ENCODE results near the gene MYL12B. TPM values are rescaled to one million over a fixed set of nuclear protein-coding genes. Genes with fewer than 3 reads are reported as not detected.
"Not testable (repeated sequence)": the region's sequence is repeated elsewhere in the genome, so short reads cannot be mapped to it uniquely, and the experiment has no call there.

MYL12B gene
- total RNA-seq, 1 experiment from 2014 or later = 830 TPM

GRCh38 chr18:3313685-3314084, 51.8 kb downstream of the MYL12B start:
- H3K9me3 ChIP-seq (replicated peaks) = no peaks in the 10 kb centered on the region
- no peaks in the 10 kb centered on the region for H3K36me3 ChIP-seq
- no peaks in the 10 kb centered on the region for H3K27me3 ChIP-seq (replicated peaks)
- no peak overlapping the region for H3K4me3 ChIP-seq
- H3K4me1 ChIP-seq (replicated peaks) = no peaks in the 10 kb centered on the region
- DNase-seq (ENCODE audit: low read depth in 1 of 2, low spot score in 2 of 2) = no peak
- H3K27ac ChIP-seq = no peak overlapping the region

DNA sequence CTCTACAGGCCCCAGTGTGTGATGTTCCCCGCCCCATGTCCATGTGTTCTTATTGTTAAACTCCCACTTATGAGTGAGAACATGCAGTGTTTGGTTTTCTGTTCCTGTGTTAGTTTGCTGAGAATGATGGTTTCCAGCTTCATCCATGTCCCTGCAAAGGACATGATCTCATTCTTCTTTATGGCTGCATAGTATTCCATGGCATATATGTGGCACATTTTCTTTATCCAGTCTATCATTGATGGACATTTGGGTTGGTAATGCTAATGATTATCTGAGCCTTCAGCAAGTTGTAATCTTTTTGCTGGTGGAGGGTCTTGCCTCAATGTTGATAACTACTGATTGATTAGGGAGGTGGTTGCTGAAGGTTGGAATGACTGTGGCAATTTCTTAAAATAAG, 53.4 kb downstream of the MYL12B start:
- H3K27me3 ChIP-seq (replicated peaks); H3K4me1 ChIP-seq (replicated peaks): not testable (repeated sequence)

GRCh38 chr18:3319399-3319798, 57.5 kb downstream of the MYL12B start:
- no peaks in the 10 kb centered on the region for H3K9me3 ChIP-seq (replicated peaks)
- H3K36me3 ChIP-seq = no peaks in the 10 kb centered on the region
- H3K4me1 ChIP-seq (replicated peaks) = peaks cover 9% of the 10 kb centered on the region
- H3K27ac ChIP-seq = no peak overlapping the region
- no peak for DNase-seq (ENCODE audit: low read depth in 1 of 2, low spot score in 2 of 2)
- H3K4me3 ChIP-seq = no peak overlapping the region
- H3K27me3 ChIP-seq (replicated peaks) = no peaks in the 10 kb centered on the region

More for the DNA sequence above, 53.4 kb downstream of the MYL12B start:
- not testable (repeated sequence) for H3K27ac ChIP-seq; H3K4me3 ChIP-seq; H3K9me3 ChIP-seq (replicated peaks); DNase-seq (ENCODE audit: low read depth in 1 of 2, low spot score in 2 of 2); H3K36me3 ChIP-seq

DNA sequence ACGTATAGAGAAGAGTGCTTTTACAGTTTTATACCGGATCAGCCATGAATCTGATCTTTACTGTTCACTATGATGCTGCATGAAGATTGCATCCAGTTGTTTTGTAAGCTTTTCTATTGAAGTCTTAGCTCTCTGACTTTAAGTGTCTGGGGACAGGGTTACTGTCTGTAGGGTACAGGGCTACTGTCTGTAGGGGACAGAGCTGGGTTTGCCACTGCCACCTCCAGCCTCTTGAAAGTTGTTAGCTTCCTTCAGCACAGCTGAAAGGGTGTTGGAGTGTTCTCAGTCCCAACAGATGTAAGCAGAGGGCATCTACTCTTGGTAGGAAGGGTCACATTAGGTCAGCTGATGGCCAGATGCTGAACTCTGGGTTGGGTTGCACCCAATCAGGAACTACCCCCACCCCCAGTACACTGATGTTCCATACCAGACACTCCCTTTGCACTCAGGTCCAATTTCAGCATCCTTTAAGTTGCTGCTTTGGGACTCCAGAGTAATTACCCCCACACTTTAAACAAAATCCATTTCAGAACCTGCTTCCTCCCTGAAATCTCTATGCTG, 58.0 kb downstream of the MYL12B start:
- Histone ChIP-seq H3K4me1 (replicated peaks) (peaks cover 9% of the 10 kb centered on the region), H3K27me3 (replicated peaks) (no peaks in the 10 kb centered on the region), H3K27ac (no peak overlapping the region), H3K9me3 (replicated peaks) (no peaks in the 10 kb centered on the region), H3K36me3 (no peaks in the 10 kb centered on the region), H3K4me3 (no peak overlapping the region)
- no peak for DNase-seq (ENCODE audit: low read depth in 1 of 2, low spot score in 2 of 2)

DNA sequence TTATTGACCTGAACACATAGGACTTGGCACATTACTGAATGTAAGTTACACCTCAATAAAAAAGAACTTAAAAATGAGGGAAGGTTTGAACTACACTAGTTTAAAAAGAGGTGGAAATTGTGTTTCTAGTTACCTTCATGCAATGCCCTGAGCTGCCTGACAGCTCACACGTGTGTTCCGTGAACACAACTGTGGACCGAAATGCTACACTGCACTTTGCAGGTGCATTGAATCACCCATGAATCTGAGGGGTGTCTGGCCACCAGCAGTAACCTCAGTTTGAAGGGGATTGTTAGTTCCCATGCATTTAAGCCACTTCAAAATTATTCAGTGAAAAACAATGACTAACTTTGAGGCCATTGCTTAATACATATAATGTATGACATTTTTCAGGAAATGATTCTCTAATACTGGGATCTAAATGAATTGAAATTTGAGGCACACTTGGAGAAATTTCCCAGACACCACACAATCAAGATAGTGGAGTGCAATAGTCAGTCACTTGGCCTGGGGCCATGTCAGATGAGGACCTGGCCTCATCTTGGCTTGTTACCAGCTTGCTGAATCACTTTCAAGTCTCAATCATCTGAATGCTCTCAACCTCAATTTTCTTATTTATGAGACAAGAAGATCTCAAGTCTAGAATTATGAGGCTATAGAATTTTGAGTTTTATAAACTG, 59.3 kb downstream of the MYL12B start:
- H3K27ac ChIP-seq = no peak overlapping the region
- no peak overlapping the region for H3K4me3 ChIP-seq
- H3K36me3 ChIP-seq = no peaks in the 10 kb centered on the region
- no peak for DNase-seq (ENCODE audit: low read depth in 1 of 2, low spot score in 2 of 2)
- H3K27me3 ChIP-seq (replicated peaks) = no peaks in the 10 kb centered on the region
- H3K4me1 ChIP-seq (replicated peaks) = peaks cover 9% of the 10 kb centered on the region
- H3K9me3 ChIP-seq (replicated peaks) = no peaks in the 10 kb centered on the region

GRCh38 chr18:3323900-3324299, 62.0 kb downstream of the MYL12B start:
- no peak for DNase-seq (ENCODE audit: low read depth in 1 of 2, low spot score in 2 of 2)
- Histone ChIP-seq H3K4me1 (replicated peaks) (peaks cover 9% of the 10 kb centered on the region), H3K4me3 (no peak overlapping the region), H3K9me3 (replicated peaks) (no peaks in the 10 kb centered on the region), H3K36me3 (no peaks in the 10 kb centered on the region), H3K27me3 (replicated peaks) (no peaks in the 10 kb centered on the region), H3K27ac (no peak overlapping the region)

Other genes with a start within 250 kb of the MYL12B start
- 13.7 and 21.0 TPM in 2 replicates for gene LPIN2, start 249.0 kb upstream of the MYL12B start, total RNA-seq (2014; rRNA removed; shearing (Covaris generic))
- gene MYOM1, start 42.2 kb upstream of the MYL12B start, total RNA-seq (2014; rRNA removed; shearing (Covaris generic)) = not detected in 2 replicates
- gene MYL12A, start 14.3 kb upstream of the MYL12B start, total RNA-seq (2014; rRNA removed; shearing (Covaris generic)) = 1,425 and 1,642 TPM in 2 replicates
- gene TGIF1, start 188.0 kb downstream of the MYL12B start, total RNA-seq (2014; rRNA removed; shearing (Covaris generic)) = 37.5 and 41.9 TPM in 2 replicates

Data from SJSA1 (cell line).